8988T (cell line): ENCODE data around the gene CHST11.

Experiments
- DNase-seq: peaks from one replicate; pipeline ENCODE4 v3.0.0; 2011

CHST11 gene

DNA sequence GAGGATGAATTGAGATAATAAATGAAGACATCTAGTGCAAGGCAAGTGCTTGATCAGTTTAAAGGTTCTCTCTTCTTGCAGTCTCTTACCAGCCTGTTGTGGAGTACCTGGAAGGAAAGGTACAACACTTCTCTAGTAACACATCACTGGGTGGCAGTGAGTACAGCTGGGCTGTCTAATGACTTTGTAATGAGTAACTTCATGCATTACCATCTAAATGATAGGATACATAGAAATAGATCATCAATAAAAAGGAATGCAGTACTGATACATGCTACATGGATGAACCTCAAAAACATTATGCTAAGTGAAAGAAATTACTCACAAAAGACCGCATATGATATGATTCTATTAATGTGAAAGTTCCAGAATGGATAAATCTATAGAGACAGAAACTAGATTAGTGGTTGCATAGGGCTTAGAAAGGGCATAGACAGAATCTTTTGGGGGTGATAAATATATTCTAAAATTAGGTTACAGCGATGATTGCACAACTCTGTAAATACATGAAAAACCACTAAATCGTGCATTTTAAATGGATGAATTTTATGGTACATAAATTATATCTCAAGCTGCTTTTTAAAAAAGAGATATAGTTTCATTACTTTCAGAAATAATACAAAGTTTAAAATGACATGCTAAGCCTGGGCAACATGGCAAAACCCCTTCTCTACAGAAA, 224.4 kb downstream of the CHST11 start:
- no peak for DNase-seq

- no peak for DNase-seq
These were observed 226.1 kb downstream of the CHST11 start for GRCh38 chr12:104682790-104683279.

DNA sequence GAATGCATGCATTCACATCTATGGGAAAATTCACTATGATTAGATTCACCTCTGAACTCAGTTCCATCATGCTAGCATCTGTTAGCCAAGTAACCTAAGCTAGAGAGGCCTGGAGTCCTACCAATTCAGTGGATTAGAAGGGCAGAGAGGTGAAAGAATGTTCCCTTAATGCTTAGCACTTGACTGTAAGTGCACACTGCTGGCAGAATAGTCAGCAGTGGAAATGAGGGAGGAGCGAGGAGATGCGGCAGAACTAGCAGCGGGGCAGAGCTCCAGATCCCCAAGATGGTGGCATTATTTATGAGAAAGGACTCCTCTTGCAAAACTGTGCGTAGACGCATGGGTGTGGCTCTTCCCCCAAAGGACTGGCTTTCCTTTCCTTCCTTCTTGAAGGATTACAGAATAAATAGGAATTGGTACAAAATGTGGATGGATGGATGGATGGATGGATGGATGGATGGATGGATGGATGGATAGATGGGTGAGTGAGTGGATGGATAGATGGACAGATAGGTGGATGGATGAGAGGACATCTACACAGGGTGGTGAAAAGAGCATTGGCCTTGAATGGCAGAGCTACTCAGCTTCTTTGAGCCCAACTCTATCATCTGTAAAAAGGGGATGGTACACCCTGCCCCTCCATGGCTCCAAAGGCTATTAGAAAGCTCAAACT, 227.2 kb downstream of the CHST11 start:
- DNase-seq, result no peak

GRCh38 chr12:104684884-104685283, 228.1 kb downstream of the CHST11 start:
- no peak for DNase-seq

DNA sequence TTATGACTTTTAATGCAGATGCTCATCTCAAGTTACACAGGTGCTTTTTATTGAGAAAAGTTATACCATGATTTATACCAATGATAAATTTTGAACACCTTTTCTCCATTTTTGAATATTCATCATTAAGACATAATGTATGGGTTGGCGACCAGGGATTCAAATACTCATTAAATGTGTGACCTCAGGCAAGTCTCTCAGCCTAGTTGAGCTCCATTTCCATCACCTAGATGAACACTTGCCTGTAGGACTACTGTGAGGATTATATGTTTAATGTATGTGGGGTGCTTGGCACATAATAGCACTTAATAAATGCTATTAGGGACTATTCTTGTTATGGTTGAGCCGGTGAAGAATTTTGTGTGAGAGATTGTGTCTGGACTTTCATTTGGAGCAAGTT, 228.6 kb downstream of the CHST11 start:
- no peak for DNase-seq

- DNase-seq, result no peak
These were observed 229.4 kb downstream of the CHST11 start for GRCh38 chr12:104686196-104686595.

DNA sequence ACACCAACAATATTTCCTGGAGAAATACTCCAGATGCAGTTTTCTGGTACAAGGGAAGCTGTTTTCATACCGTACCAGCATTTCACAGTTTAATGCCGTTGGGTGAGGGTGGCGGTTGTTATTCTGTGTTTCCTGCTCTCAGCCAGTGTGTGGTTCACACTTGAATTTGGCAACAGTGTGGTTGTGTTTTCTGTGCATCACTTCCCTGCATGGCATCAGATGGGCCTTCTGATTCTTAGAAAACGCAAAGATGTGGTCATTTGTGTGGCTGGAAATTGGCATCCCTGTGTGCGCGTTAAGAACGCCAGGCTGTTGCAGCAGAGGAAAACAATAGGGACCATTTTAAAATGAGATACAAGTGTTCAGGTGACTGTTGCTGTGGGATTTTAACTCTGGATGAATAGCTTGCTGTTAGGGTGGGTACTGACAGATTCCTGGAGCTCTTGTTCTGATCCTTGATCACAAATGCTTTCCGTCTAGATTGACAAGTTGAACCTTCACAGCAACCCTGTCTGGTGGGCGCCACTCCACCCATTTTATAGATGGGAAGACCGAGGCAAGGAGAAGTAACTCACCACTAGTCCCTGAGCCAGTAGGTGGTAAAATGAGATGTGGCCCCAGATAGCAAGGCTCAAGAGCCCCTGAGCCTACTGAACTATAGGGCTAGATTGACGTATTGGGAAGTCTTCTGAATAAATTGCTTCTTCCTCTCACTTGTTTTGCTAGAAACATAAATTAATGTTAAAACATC, 231.2 kb downstream of the CHST11 start:
- no peak for DNase-seq

- no peak for DNase-seq
These were observed 232.9 kb downstream of the CHST11 start for GRCh38 chr12:104689635-104690034.

DNA sequence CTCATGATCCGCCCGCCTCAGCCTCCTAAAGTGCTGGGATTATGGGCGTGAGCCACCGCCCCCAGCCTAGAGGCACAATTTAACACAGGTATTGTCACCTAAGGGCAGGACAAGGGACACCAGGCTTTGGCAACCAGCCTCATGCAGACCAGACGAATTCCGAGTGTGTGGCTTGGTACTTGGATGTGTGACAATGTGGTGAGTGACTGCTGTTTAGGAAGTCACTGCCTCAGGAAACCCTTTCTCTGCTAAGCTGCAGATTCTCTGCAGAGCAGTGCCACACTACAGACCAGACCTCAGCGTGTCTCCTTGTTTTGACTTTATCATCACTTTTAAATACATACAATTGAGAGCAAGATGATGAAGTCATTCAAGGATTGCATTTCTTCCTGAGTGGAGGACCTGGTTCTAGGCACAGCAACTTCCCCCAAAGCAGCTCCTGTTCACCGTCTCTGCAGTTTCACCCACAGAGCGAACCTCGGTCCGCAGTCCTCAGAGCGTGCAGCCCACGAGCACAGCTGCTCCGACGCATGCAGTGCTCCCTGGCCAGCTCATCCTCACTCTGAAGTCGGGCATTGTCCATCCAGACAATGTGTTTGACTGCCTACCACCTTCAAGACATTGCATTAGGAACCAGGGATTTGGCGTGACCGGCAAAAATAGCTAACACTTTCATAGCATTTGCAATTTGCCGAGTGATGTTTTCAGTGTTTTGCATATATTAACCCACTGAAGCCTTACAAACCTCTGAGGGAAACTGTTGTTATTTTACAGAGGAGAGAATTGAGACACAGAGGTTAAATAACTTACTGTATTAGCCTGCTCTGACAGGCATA, 235.2 kb downstream of the CHST11 start:
- DNase-seq, result no peak

DNA sequence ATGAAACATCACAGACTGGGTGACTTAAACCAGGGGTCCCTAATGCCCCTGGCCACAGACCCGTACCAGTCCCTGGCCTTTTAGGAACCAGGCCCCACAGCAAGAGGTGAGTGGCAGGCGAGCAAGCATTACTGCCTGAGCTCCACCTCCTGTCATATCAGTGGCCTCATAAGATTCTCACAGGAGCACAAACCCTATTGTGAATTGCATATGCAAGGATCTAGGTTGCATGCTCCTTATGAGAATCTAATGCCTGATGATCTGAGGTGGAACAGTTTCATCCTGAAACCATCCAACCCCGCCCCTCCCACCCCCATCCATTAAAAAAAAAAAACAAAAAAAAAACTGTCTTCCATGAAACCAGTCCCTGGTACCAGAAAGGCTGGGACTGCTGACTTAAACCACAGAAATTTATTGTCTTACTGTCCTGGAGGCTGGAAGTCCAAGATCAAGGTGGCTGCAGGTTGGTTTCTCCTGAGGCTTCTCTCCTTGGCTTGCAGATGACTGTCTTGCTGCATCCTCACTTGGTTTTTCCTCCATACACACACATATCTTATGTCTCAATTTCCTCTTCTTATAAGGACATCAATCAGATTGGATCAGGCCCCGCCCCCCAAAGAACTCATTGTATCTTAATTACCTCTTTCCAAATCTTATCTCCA, 235.9 kb downstream of the CHST11 start:
- DNase-seq, result no peak

- DNase-seq, result no peak
These were observed 236.7 kb downstream of the CHST11 start for GRCh38 chr12:104693493-104693892.

GRCh38 chr12:104694161-104694560, 237.4 kb downstream of the CHST11 start:
- DNase-seq, result no peak

GRCh38 chr12:104694711-104695110, 238.0 kb downstream of the CHST11 start:
- no peak for DNase-seq

DNA sequence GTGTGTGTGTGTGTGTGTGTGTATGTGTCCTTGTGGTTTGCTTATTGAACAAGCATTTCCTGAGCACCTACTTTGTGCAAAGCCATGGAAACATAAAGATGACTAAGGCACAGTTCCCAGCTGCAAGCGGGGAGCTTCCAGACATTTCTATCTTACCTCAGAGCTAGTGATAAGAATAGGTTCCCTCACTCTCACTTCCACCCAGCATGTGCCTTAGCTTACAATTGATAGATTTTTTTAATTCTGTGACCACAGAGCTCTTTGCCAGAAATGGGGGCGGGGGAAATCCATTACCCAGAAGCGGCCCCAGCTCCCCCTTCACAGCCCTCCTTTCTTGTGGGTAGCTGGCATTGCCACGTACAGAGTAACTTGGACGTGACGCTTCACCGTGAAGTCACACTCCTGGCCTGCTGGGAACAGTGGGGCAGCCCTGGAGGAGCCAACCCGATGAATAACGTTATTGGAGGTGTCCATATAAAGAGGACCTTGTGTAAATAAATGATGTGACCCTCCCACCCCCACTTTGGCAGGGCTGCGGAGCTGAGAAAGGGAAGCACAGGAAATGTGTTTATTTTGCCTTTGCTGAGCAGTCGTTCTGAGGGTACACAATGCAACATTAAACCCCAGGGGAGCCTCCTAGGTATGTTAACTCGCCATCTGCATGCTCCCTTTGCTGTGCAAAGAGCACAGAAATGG, 238.9 kb downstream of the CHST11 start:
- no peak for DNase-seq

DNA sequence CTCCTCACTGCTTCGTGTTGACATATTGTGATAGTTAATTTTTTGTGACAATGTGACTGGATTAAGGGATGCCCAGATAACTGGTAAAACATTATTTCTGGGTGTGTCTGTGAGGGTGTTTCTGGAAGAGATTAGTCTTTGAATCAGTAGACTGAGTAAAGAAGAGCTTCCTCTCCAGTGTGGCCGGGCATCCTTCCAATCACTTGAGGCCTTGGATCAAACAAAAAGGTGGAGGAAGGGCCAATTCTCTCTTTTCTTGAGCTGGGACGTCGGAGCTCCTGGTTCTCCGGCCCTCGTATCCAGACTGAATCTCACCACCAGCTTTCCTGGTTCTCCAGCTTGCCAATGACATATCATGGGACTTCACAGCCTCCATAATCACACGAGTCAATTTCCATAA, 240.4 kb downstream of the CHST11 start:
- DNase-seq, result no peak

DNA sequence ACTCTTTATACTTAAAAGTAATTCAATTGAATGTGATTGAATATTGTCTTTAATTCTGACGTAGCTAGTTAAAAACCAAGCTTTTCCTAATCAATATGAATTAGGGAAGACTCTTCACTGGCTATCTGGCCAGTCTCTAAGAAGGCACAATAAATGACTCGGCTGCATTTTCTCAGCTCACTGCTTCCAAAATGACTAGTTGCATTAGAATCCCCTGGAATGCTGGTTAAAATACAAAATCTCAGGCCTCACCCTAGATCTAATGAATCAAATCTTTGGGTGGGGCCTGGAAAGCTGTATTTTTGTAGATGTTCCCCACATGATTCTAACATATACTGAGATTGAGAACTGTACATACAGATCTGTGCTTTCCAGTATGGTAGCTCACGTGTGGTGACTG, 242.1 kb downstream of the CHST11 start:
- no peak for DNase-seq

GRCh38 chr12:104699489-104700190, 242.9 kb downstream of the CHST11 start:
- no peak for DNase-seq

DNA sequence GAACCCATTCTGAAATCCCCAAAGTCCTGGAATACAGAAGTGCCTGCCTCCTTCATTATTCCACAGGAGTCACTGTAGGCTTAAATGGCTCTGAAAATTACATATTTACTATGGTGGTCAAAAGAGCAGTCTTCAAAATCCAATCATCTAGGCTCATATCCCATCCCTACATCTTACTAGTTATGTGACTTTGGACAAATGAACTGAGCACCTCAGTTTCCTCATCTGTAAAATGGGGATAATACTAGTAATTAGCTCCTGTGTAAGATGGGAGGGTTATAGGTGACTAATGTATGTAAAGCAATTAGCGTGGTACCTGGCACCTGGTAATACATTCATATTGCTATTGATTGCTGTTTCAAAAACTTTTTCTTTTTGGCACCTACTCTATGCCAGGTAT, 243.6 kb downstream of the CHST11 start:
- DNase-seq, result no peak

DNA sequence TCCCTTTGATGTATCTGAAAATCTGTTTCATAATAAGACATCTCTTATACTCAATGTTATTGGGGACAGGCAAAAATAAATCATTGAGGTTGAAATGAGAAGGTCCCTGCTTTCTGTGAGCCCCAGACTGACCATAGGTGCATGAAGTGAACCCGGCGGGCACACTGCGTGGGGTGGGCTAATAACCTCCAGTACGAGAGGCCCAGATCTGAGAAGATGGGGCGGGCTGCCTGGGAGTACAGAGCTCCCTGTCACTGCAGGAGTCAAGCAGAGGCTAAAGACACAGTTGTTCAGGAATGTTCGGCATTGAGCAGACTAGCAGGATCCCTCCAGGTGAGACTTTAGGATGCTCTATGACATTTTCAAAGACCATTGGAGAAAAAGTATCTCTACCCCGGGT, 244.6 kb downstream of the CHST11 start:
- DNase-seq, result no peak

DNA sequence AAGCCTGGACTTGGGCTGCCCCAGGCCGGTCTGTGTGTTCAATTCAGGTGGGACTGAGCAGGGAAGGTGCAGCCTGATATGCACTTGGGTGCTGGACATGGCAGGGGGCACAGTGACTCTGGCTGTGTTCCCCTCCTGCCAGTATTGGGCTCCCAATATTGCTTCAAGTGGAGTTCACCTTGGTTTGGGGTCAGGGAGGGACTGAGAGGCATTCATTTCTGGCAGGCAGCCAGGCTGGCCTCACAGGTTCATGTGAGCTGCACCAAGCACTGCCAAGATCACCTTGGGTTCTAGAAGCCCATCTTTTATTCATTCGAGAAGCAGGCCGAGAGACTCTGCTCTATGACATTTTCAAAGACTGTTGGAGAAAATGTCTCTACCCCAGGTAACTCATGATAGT, 245.0 kb downstream of the CHST11 start:
- no peak for DNase-seq

- no peak for DNase-seq
These were observed 245.9 kb downstream of the CHST11 start for GRCh38 chr12:104702565-104703139.
